RWPE1 (cell line): ENCODE measurements around the gene MYH6.
"Not testable (repeated sequence)": the region's sequence is repeated elsewhere in the genome, so short reads cannot be mapped to it uniquely, and the experiment has no call there.

Source experiments
- CTCF ChIA-PET: fragments of 350-600 bp; sonication (Branson Sonifier 250); formaldehyde crosslinking; extraction: SDS; loops from one replicate; lab custom pipeline; 2021; lab: Yijun Ruan, JAX
- POLR2A ChIA-PET: fragments of 400-600 bp; formaldehyde crosslinking; extraction: SDS; loops from one replicate; lab custom pipeline; 2020; ENCODE audit warnings: antibody characterized with exemption; ENCODE audit not compliant: low non-redundant PET; lab: Yijun Ruan, JAX
- DNase-seq: peaks from one replicate; pipeline ENCODE4 v3.0.0; 2012; ENCODE audit warnings: low spot score
- H3K27ac ChIP-seq: fragments of 450-650 bp; 2 replicates; pipeline ENCODE4 v1.5.1; 2017
- CTCF ChIP-seq: fragments of 450-650 bp; conservative IDR thresholded peaks from 2 replicates; pipeline ENCODE4 v1.5.1; 2017; ENCODE audit warnings: low read depth, mild to moderate bottlenecking

MYH6 gene

GRCh38 chr14:23425169-23425568 lies 17.1 kb upstream of the MYH6 start:
- no peak overlapping the region for H3K27ac ChIP-seq
- no peak for DNase-seq
- ChIA-PET CTCF (no interaction called here), POLR2A (no interaction called here)
- no peak for TF ChIP-seq CTCF

- no peak for TF ChIP-seq CTCF
These were observed 15.6 kb upstream of the MYH6 start for GRCh38 chr14:23423657-23424056.

GRCh38 chr14:23421594-23421993 lies 13.5 kb upstream of the MYH6 start:
- TF ChIP-seq CTCF: no peak
- POLR2A ChIA-PET: no interaction called here
- no peak overlapping the region for H3K27ac ChIP-seq
- DNase-seq: no peak
- CTCF ChIA-PET: interaction anchor here (0.7 kb wide), 1 partner anchor 120 kb away, joined by 3 read pairs; no protein-coding TSS in a partner anchor

More at GRCh38 chr14:23423657-23424056, 15.6 kb upstream of the MYH6 start:
- POLR2A ChIA-PET: no interaction called here
- H3K27ac ChIP-seq: no peak overlapping the region
- no peak for DNase-seq
- CTCF ChIA-PET: no interaction called here

- DNase-seq, POLR2A ChIA-PET, H3K27ac ChIP-seq, CTCF ChIA-PET: not testable (repeated sequence)
These were observed 11.6 kb upstream of the MYH6 start for GRCh38 chr14:23419646-23420045.

- DNase-seq: no peak
- CTCF ChIA-PET: interaction anchor here (0.6 kb wide), 2 partner anchors 36 to 49 kb away, joined by 4 read pairs; no protein-coding TSS in a partner anchor
- TF ChIP-seq CTCF: no peak
- H3K27ac ChIP-seq: no peak overlapping the region
- POLR2A ChIA-PET: no interaction called here
These were observed 9.9 kb upstream of the MYH6 start for GRCh38 chr14:23418021-23418420.

GRCh38 chr14:23417269-23417668 lies 9.2 kb upstream of the MYH6 start:
- H3K27ac ChIP-seq, POLR2A ChIA-PET, DNase-seq: not testable (repeated sequence)
- CTCF ChIA-PET: interaction anchor here (0.6 kb wide), 1 partner anchor 49 kb away, joined by 4 read pairs; no protein-coding TSS in a partner anchor

GRCh38 chr14:23416801-23417200 lies 8.7 kb upstream of the MYH6 start:
- POLR2A ChIA-PET: no interaction called here
- CTCF ChIA-PET: interaction anchor here (0.6 kb wide), 1 partner anchor 10 kb away, joined by 3 read pairs; no protein-coding TSS in a partner anchor
- no peak for TF ChIP-seq CTCF
- H3K27ac ChIP-seq: no peak overlapping the region
- DNase-seq: no peak
